ENCODE data around the gene NDUFB10. TPM values are rescaled to one million over a fixed set of nuclear protein-coding genes. Genes with fewer than 3 reads are reported as not detected.

Gene NDUFB10
- total RNA-seq, 1 experiment from 2014 or later, result 287 TPM

DNA sequence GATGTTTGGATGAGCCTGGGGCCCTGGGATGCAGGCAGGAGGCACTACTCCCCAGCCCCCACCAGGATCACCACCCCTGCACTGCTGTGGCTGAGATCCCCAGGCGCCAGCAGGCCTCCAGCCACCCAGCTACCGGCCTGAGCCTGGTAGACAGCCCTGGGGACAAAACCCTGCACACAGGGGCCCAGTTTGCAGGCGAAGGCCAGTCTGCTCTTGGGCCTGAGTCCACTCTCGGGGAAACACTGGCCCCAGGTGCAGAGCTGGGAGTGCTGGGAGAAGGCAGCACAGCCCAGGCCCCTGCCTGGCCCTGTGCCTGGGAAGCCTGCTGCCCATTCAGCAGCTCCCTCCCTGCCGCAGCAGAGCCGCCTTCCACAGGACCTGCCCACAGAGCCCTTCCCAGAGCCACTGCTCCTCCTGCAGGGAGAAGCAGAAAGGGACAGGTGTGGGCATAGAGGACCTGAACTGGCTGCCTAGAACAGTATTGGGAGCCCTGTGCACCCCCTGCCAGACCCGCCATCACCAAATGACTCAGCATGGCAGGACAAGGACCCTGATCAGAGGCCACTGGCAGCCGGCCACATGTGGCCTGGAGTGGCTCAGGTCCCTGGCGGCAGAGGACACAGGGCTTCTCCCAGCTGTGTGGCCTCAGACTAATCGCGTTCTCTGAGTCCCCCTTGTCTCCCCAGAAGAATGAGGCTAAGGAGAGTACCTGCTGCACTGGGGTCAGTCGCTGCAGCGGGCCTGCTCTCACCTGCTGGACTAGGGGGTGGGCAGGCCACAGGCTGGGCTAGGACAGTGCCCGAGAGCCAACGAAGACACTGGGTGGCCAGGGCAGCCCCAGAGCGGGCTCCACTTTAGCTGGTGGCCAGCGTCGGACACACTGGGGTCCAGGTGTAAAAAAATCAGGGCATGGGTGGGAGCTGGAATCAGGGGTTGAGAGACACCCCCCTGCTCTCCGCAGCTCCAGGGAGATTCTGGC is 27.0 kb upstream of the NDUFB10 start:
- POLR2A ChIA-PET, result interaction anchor here (0.5 kb wide), 1 partner anchor 102 kb away, joined by 3 read pairs; no protein-coding TSS in a partner anchor
- H3K27ac ChIP-seq (ENCODE audit: low read length), result no peak overlapping the region
- in situ Hi-C loops (cut with HindIII; ENCODE audit: low pct_unique_long_range_greater_than_20kb, low sequenced_read_pairs), result no loop called here

GRCh38 chr16:1933097-1933661 is 26.2 kb upstream of the NDUFB10 start:
- Histone ChIP-seq H3K4me3 (ENCODE audit: low read depth in 2 of 2, low read length in 2 of 2) (no peak overlapping the region), H3K27me3 (ENCODE audit: control insufficient read depth, insufficient read depth, low read length) (no peaks in the 10 kb centered on the region), H3K27ac (ENCODE audit: low read length) (no peak overlapping the region), H3K36me3 (ENCODE audit: control insufficient read depth, insufficient read depth, low read length) (no peaks in the 10 kb centered on the region), H3K4me1 (ENCODE audit: control insufficient read depth, insufficient read depth, low read length) (peaks cover 8% of the 10 kb centered on the region), H3K9me3 (ENCODE audit: control insufficient read depth, insufficient read depth, low read depth, low read length) (no peaks in the 10 kb centered on the region)
- no peak for DNase-seq (ENCODE audit: low read depth, low spot score)
- ChIA-PET POLR2A (no interaction called here), CTCF (no interaction called here)
- BruUV-seq (replicated peaks), result no TSS peak
- TF ChIP-seq SIN3A (IDR thresholded peaks at IDR 0.05; ENCODE audit: borderline replicate concordance, insufficient read depth, low read depth, low read length) (no peak), TCF7L2 (IDR thresholded peaks at IDR 0.05; ENCODE audit: low read depth, low read length) (no peak), POLR2AphosphoS5 (IDR thresholded peaks at IDR 0.05; ENCODE audit: low read depth, low read length) (no peak)
- TF ChIP-seq, protein P1, sequence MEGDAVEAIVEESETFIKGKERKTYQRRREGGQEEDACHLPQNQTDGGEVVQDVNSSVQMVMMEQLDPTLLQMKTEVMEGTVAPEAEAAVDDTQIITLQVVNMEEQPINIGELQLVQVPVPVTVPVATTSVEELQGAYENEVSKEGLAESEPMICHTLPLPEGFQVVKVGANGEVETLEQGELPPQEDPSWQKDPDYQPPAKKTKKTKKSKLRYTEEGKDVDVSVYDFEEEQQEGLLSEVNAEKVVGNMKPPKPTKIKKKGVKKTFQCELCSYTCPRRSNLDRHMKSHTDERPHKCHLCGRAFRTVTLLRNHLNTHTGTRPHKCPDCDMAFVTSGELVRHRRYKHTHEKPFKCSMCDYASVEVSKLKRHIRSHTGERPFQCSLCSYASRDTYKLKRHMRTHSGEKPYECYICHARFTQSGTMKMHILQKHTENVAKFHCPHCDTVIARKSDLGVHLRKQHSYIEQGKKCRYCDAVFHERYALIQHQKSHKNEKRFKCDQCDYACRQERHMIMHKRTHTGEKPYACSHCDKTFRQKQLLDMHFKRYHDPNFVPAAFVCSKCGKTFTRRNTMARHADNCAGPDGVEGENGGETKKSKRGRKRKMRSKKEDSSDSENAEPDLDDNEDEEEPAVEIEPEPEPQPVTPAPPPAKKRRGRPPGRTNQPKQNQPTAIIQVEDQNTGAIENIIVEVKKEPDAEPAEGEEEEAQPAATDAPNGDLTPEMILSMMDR (IDR thresholded peaks at IDR 0.05), result no peak
- TF ChIP-seq, protein P2, sequence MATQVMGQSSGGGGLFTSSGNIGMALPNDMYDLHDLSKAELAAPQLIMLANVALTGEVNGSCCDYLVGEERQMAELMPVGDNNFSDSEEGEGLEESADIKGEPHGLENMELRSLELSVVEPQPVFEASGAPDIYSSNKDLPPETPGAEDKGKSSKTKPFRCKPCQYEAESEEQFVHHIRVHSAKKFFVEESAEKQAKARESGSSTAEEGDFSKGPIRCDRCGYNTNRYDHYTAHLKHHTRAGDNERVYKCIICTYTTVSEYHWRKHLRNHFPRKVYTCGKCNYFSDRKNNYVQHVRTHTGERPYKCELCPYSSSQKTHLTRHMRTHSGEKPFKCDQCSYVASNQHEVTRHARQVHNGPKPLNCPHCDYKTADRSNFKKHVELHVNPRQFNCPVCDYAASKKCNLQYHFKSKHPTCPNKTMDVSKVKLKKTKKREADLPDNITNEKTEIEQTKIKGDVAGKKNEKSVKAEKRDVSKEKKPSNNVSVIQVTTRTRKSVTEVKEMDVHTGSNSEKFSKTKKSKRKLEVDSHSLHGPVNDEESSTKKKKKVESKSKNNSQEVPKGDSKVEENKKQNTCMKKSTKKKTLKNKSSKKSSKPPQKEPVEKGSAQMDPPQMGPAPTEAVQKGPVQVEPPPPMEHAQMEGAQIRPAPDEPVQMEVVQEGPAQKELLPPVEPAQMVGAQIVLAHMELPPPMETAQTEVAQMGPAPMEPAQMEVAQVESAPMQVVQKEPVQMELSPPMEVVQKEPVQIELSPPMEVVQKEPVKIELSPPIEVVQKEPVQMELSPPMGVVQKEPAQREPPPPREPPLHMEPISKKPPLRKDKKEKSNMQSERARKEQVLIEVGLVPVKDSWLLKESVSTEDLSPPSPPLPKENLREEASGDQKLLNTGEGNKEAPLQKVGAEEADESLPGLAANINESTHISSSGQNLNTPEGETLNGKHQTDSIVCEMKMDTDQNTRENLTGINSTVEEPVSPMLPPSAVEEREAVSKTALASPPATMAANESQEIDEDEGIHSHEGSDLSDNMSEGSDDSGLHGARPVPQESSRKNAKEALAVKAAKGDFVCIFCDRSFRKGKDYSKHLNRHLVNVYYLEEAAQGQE (IDR thresholded peaks at IDR 0.05; ENCODE audit: insufficient read depth in 1 of 2, low read depth in 2 of 2, low read length in 1 of 2), result no peak
- in situ Hi-C loops (cut with HindIII; ENCODE audit: low pct_unique_long_range_greater_than_20kb, low sequenced_read_pairs), result no loop called here
- ATAC-seq, result no peak
- intact Hi-C loops (cut with micrococcal nuclease; ENCODE audit: unreplicated experiment), result loop anchor here (5.0 kb wide), 1 partner anchor 71 kb away; no protein-coding TSS in a partner anchor

More for the DNA sequence above, 27.0 kb upstream of the NDUFB10 start:
- intact Hi-C loops (cut with micrococcal nuclease; ENCODE audit: unreplicated experiment), result loop anchor here (5.0 kb wide), 1 partner anchor 70 kb away; no protein-coding TSS in a partner anchor
- Histone ChIP-seq H3K4me1 (ENCODE audit: control insufficient read depth, insufficient read depth, low read length) (peaks cover 8% of the 10 kb centered on the region), H3K36me3 (ENCODE audit: control insufficient read depth, insufficient read depth, low read length) (no peaks in the 10 kb centered on the region), H3K9me3 (ENCODE audit: control insufficient read depth, insufficient read depth, low read depth, low read length) (no peaks in the 10 kb centered on the region), H3K27me3 (ENCODE audit: control insufficient read depth, insufficient read depth, low read length) (no peaks in the 10 kb centered on the region), H3K4me3 (ENCODE audit: low read depth in 2 of 2, low read length in 2 of 2) (no peak overlapping the region)
- CTCF ChIA-PET, result interaction anchor here (0.5 to 0.8 kb wide), 5 partner anchors 50 to 74 kb away, joined by 3 to 6 read pairs (median 3); no protein-coding TSS in a partner anchor
- BruUV-seq (replicated peaks), result no TSS peak
- no peak for DNase-seq (ENCODE audit: low read depth, low spot score)
- no peak for TF ChIP-seq SIN3A (IDR thresholded peaks at IDR 0.05; ENCODE audit: borderline replicate concordance, insufficient read depth, low read depth, low read length)
- TF ChIP-seq, protein P1 (IDR thresholded peaks at IDR 0.05), result peak; percentile 76
- ATAC-seq, result peak; percentile 77
